GM18505 (cell line): Measurements from ENCODE around the gene SEC14L5.

Source experiments
- ATAC-seq: cut with Tn5 transposase; IDR thresholded peaks from one replicate; pipeline ENCODE4 v1.9.1; 2021; ENCODE audit not compliant: unreplicated experiment
- POLR2A ChIP-seq: IDR thresholded peaks from 4 replicates; pipeline ENCODE4 v1.6.1; 2011; ENCODE audit warnings: borderline replicate concordance; ENCODE audit not compliant: insufficient read depth, insufficient read length; ENCODE audit errors: extremely low read depth

The SEC14L5 gene

DNA sequence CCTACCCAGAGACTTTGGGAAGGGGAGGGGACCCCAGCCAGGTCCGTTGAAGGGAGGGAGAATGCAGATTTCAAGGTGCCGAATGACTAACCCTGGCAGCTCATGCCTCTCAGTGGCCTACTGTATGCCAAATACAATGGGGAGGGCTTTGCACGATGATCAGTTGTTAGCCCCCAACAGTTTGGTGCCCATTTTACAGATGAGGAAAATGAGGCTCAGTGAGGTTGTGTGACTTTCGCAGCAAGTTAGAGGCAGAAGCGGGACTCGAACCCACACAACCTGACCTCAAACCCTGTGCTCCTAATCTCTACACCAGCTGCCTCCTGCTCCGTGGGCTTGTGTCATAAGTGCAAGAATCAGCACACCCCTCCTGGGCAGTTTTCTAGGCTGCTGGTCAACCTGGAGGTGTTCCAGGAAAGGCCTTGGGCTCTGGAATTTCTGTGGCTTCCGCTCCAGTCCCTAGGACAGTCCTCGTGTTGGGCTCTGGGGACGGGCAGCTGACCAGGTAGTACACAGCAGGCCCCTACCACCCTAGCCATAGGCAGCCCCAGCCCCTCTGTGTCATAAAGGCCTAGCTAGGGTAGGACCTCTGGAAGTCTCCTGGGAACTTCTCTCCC, 87.5 kb downstream of the SEC14L5 start:
- no peak for TF ChIP-seq POLR2A

DNA sequence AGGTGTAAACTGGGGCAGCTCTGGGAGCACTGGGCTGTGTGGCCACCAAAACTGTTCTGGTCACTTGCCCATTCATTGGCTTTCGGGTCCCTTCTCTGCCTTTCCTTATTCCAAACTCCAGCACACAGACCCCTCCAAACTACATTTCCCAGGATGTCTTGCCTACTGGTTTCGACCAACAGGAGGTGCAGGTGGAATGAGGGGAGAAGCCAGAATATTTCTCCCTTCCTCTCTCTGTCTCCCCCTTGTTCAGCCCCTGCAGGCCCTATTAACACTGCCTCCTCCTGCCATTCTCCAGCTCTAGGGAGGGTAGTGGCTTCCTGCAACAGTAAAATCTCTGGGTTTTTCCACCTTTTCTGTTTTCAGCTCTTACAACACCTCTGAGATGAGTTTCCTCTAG, 88.8 kb downstream of the SEC14L5 start:
- no peak for ATAC-seq
- no peak for TF ChIP-seq POLR2A

More for the DNA sequence above, 87.5 kb downstream of the SEC14L5 start:
- no peak for ATAC-seq

DNA sequence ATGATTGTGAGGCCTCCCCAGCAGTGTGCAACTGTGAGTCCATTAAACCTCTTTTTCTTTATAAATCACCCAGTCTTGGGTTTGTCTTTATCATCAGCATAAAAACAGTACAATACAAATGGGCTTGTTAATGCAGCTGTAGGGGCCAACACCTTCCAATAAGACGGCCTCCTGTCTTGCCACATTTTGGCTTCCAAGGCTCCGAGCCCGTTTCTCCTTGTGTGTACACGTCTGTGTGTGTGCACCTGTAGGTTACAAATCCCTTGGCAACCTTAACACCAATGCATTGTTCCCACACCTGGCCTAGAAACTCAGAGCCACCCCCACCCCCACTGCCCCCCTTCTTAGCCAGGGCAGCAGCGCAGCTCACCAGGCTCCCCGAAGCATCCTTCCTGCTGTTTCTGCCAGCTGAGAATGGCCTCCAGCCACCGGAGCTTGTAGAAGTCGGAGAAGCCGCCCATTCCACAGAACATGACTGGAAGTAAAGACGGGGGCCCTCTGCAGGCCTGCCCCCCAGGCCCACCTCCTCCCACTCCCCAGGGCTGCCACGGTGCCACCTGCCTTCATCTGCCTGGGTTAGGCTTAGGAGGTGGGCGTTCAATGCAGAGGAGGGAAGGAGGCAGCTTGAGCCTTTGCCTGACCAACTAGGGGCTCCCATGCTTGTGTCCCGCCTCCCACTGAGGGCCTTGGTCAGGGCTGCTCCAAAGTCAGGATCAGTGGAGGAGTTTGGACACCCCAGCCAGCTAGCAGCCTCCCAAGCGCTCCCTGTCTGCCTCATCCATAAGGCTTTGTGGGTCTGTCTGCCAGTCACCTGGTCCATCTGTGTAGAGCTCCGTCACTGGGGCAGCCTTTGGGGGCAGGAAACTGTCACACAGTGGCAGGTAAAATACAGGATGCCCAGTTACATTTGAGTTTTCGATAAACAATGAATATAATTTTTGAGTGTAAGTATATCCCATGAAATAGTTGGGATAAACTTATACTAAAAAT, 97.0 kb downstream of the SEC14L5 start:
- no peak for TF ChIP-seq POLR2A
- no peak for ATAC-seq

DNA sequence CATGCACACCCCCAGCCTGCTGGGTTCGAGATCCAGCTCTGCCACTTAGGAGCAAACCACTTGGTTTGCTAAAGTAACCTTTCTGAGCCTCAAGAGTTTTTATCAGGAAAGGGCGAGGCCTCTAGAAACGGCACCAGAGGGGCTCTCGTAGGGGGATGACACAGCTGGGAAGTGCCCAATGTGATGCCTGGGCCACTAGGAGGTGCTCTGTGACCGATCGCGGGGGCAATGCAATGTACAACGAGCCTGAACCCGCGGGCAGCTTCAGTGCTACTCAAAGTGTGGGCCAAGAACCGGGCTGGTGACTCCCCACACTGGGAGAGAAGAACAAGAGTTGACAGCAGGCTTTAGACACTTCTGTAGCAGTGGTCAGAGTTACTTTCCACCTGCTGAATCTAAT, 98.2 kb downstream of the SEC14L5 start:
- no peak for TF ChIP-seq POLR2A
- no peak for ATAC-seq

- TF ChIP-seq POLR2A: no peak
- ATAC-seq: no peak
These were observed 100.3 kb downstream of the SEC14L5 start for GRCh38 chr16:5058476-5058875.

GRCh38 chr16:5059386-5060072, 101.4 kb downstream of the SEC14L5 start:
- ATAC-seq: no peak
- TF ChIP-seq POLR2A: no peak

DNA sequence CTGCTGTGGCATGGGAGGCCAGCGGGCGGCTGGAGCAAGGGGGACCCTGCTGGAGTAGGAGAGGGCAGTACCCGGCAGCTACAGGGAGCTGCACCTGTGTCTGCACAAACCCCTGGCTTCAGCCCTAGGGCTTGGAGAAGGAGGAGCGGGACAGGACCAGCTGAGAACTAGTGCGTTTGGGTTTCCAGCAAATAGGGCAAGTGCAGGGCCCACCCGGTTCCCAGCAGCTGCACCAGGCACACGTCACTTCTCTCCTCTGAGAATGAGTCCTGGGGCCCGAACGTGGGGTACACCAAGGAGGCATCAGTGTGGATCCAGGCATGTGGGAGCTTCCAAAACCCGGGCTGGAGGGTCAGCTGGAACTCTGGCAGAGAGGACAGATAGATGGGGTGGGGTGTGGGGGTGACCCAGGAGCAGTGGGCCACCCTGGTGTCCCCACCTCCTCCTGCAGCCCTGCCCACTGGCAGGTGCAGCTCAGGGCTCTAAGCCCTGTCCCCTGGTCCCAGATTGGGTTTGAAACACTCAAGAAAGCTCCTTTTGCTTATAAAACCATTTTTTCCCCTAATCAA, 102.0 kb downstream of the SEC14L5 start:
- TF ChIP-seq POLR2A: no peak
- no peak for ATAC-seq

DNA sequence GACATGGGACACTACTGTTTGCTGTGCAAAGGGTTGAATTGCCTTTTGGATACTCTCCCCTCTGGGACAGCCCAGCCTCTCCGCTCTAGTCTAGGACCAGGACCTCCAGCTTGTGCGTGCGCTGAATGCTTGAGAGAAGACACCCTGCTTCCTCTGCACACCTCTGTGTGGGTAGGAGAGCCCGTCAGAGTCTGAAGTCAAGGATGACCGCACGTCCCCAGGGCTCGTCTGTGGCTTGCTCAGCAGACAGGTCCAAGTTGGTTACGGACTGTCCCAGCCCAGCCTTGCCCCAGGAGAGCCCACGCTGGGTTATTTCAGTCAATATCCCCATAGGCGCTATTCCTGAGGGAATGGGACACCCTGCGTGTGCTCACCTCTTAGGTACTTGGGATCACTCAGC, 103.9 kb downstream of the SEC14L5 start:
- no peak for ATAC-seq
- no peak for TF ChIP-seq POLR2A

GRCh38 chr16:5062790-5063765, 104.9 kb downstream of the SEC14L5 start:
- TF ChIP-seq POLR2A: no peak
- no peak for ATAC-seq

DNA sequence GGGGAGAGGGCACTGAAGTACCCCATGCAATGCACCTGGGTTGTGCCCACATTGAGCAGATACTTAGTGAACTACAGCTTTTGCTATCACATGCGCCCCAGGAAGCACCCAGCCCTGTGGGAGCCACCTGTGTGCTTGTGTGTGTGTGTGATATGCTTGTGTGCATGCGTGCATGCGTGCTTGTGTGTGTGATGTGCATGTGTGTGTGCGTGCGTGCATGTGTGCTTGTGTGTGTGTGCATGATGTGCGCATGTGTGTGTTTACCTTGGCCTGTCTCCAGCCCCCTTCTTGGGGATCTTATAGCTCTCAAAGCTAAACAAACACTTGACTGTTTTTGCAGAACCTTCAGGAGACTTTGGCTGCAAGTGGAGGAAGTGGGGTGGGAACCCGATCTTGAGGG, 106.8 kb downstream of the SEC14L5 start:
- ATAC-seq: no peak
- TF ChIP-seq POLR2A: no peak

- TF ChIP-seq POLR2A: no peak
- no peak for ATAC-seq
These were observed 107.2 kb downstream of the SEC14L5 start for GRCh38 chr16:5065326-5065725.

DNA sequence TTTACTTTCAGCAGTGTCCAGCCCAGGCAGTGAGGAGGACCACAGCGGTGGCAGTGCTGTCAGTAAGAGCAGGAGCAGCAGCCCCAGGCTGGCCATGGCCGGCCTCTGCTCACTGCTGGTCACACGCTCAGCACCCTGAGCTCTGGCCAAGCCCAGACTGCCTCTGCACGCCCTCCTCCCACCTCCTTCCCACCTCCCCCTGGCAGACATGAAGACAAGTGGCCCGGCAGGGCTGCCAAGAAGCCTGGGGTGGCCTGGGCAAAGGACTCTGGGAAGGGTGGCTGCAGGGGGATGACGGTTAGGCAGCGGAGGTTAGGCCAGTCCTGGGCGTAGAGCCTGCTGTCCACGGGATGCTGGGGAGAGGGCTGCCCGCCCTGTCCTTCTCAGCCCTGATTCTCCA, 107.7 kb downstream of the SEC14L5 start, which contains the start of gene C16orf89:
C16orf89 (minus strand) TSS at position 144 of the 400 bp plus-strand sequence; CDS start at position 96, 48 bp downstream.
- TF ChIP-seq POLR2A: no peak
- ATAC-seq: no peak
